HG03175 (cell line): ENCODE measurements around the gene METTL5.
"Not testable (repeated sequence)": the region's sequence is repeated elsewhere in the genome, so short reads cannot be mapped to it uniquely, and the experiment has no call there.

Experiments used
- ATAC-seq: cut with Tn5 transposase; IDR thresholded peaks from one replicate; pipeline ENCODE4 v1.9.1; 2021; ENCODE audit warnings: mild to moderate bottlenecking, moderate library complexity; ENCODE audit not compliant: unreplicated experiment

Gene METTL5

DNA sequence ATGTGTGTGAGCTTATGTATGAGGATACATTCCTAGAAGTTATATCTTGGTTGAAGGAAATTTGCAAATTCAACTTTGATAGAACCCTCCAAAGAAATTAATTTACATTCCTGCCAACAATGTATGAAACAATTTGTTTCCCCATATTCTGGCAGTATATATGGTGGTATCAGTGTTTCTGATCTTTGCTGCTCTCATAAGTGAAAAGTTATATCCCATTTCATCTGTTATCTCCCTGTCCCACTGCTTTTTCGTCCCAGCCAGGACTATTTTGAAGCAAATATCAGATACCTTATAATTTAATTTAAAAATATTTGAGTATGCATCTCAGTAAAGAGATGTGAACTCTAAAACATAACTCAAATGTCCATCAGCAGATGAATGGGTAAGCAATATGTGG lies 9.7 kb upstream of the METTL5 start:
- no peak for ATAC-seq

DNA sequence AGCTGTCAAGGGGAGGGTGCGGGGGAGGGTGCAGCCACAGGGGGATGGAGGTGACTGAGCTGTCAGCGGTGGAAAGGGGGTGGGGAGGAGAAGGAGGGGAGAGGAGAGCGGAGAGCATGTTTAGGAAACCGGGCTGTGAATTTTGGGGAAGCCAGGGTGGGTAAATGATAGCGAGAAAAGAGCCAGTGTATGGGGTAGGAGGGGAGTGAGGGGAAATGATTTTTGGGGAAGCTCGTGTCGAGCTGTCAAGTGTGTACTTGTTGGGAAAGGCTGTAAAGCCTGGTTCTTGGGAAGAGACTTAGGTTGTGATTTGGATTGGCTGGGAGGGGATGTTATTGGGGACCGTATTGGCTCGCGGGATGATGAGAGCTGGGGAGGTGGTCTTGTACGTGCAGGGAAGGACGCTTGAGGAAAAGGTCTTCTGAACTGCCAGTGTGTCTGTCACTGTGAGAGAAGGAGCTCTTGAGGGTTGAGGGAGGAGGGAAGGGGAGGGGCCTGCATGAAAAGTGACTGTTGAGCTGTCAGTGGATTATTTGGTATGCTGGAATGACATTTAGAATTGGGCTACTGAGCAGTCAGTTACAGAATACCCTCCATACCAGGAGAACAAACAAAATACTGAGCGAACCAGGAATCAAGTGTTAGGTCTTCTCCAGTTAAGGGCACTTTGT lies 3.6 kb upstream of the METTL5 start:
- no peak for ATAC-seq

GRCh38 chr2:169827272-169828140 lies 2.8 kb upstream of the METTL5 start, which contains the start of gene UBR3:
Gene UBR3 (plus strand): TSS chr2:169827454. CDS start chr2:169827508, 54 bp downstream.
- ATAC-seq: peak; percentile 83

GRCh38 chr2:169823996-169824372 lies 721 bp downstream of the METTL5 start:
- no peak for ATAC-seq

GRCh38 chr2:169822785-169823392 lies 1.8 kb downstream of the METTL5 start:
- ATAC-seq: no peak

DNA sequence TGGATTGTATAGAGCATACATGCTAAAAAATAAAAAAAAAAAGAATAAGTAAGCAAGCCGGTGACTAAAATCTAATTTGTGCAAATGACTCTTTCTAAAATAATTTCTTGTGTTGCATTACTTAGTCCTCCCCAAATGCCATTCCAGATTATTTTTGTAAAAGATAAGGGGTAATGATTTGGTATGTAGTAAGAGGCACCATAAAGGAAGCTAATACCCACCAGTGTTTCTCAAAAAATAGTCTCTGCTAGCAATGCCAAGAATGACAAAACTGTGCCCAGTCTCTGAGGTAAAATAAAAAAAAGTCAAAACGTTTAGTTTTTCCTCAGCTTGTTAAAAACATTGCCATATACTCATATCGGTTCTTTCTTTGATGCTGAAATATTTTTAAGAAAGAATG lies 2.7 kb downstream of the METTL5 start:
- ATAC-seq: no peak

DNA sequence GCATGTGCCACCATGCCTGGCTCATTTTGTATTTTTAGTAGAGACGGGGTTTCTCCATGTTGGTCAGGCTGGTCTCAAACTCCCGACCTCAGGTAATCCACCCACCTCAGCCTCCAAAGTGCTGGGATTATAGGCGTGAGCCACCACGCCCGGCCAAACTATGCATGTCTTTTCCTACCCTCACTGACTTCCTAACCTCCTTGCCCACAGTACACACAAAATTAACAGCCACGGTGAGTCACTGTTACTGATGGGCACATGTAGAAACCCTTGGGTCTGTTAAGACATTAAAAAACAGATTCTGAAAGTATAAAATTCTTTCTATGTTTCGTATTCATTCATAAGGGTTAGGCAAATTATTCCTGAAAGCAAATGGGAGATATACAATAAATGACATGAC lies 4.6 kb downstream of the METTL5 start:
- ATAC-seq: not testable (repeated sequence)

GRCh38 chr2:169819106-169819505 lies 5.6 kb downstream of the METTL5 start:
- no peak for ATAC-seq

DNA sequence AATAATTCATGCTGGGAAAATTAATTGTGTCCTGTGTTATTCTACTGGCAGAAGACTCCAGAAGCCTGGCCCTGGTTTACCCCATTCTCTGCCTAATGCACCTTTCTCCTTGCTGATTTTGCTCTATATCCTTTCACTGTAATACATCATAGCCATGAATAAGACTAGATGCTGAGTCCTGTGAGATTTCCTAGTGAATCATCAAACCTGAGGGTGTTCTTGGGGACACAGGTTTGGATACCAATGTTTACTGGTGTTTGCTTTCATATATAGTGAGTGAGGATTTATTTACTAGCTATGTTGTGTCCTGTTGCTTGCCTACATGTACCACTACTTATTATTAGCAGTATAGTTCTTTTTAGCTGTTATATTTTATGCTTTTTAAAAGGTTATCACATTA lies 6.5 kb downstream of the METTL5 start:
- no peak for ATAC-seq

GRCh38 chr2:169817369-169817768 lies 7.3 kb downstream of the METTL5 start:
- not testable (repeated sequence) for ATAC-seq

DNA sequence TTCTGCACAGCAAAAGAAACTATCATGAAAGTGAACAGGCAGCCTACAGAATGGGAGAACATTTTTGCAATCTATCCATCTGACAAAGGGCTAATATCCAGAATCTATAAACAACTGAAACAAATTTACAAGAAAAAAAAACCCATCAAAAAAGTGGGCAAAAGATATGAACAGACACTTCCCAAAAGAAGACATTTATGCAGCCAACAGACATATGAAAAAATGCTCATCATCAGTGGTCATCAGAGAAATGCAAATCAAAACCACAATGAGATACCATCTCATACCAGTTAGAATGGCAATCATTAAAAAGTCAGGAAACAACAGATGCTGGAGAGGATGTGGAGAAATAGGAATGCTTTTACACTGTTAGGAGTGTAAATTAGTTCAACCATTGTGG lies 7.7 kb downstream of the METTL5 start:
- ATAC-seq: not testable (repeated sequence)

DNA sequence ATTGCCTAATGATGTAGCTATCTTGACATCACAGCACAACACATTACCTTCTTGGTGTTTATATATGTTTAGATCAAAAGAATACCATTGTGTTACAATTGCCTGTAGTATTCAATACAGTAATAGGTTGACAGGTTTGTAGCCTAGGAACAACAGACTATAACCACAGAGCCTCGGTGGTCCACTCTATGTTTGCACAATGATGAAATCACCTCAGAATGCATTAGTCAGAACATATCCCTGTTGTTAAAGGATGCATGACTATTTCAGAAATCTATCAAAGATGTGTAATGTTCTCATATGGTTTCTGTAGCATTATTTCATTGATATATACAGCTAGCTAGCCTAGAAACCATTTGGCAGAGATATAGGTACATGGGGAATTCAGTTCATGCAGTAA lies 8.9 kb downstream of the METTL5 start:
- no peak for ATAC-seq

- no peak for ATAC-seq
Measured at GRCh38 chr2:169808221-169808620, 16.5 kb downstream of the METTL5 start.

- no peak for ATAC-seq
Measured at GRCh38 chr2:169806586-169806985, 18.1 kb downstream of the METTL5 start.

DNA sequence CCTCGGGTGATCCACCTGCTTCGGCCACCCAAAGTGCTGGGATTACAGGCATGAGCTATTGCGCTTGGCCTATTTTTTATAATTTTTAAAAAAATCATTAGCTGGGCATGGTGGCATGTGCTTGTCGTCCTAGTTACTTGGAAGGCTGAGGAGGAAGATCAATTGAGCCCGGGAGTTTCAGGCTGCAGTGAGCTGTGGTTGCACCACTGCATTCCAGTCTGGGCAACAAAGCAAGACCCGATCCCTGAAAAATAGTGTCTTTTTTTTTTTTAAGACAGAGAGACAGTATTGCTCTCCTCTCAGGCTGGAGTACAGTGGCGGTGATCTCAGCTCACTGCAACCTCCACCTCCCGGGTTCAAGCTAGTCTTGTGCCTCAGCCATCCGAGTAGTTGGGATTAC lies 21.2 kb downstream of the METTL5 start:
- ATAC-seq: no peak

GRCh38 chr2:169798718-169799592 lies 25.8 kb downstream of the METTL5 start, which contains the start of gene SSB:
Gene SSB (plus strand): TSS chr2:169798871. CDS start chr2:169800961, 2,090 bp downstream.
- peak; percentile 97 for ATAC-seq

DNA sequence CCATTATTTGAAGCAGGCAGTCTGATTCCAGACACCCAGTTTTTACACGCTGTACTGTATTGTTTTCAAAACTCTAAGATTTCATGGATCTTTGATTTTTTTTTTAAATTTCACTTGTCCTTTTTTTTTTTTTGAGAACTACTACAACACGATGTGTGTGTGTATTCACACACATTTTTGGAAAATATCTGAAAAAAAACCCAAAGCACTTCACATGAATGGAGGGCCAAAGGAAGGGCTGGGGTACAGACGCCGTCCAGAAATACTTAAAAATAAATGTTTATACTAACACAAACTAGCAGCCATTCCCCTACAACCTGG lies 26.3 kb downstream of the METTL5 start:
- ATAC-seq: no peak

GRCh38 chr2:169797601-169798000 lies 27.1 kb downstream of the METTL5 start:
- ATAC-seq: no peak

DNA sequence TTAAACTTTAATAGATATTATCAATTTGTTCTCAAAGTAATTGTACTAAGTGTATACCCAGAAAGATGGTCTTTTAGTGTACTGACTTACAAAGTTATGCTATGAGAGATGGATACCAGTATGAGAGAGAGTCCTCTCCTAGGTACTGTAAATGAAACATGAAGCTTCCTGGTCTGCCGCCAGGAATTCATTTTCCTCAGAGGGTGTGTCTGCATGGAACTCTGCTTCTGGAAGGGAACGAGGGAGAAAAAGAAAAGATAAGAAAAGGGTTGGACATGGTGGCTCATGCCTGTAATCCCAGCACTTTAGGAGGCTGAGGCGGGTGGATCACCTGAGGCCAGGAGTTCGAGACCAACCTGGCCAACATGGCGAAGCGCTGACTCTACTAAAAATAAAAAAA lies 28.3 kb downstream of the METTL5 start:
- ATAC-seq: no peak

- no peak for ATAC-seq
Measured at GRCh38 chr2:169795181-169795580, 29.5 kb downstream of the METTL5 start.

GRCh38 chr2:169790581-169790980 lies 34.1 kb downstream of the METTL5 start:
- ATAC-seq: no peak
